ENCODE results near the gene CD3E.

The CD3E gene

GRCh38 chr11:118304568-118305248, at the start of gene CD3E:
Gene CD3E (plus strand): TSS chr11:118304730. CDS start chr11:118304953, 223 bp downstream.
- Histone ChIP-seq H2AFZ (ENCODE audit: low read length) (peak within 1 kb of the TSS; percentile 59), H3K27me3 (replicated peaks; ENCODE audit: insufficient read depth, low read length) (no peaks in the 10 kb centered on the region), H3K4me1 (ENCODE audit: low read length) (peaks cover 10% of the 10 kb centered on the region), H4K20me1 (ENCODE audit: insufficient read depth, low read length) (no peaks in the 10 kb centered on the region), H3K4me3 (ENCODE audit: low read length) (no peak within 1 kb of the TSS), H3K9me2 (replicated peaks; ENCODE audit: insufficient read depth, low read length) (no peaks in the 10 kb centered on the region), H3K4me2 (ENCODE audit: low read depth, low read length) (peak within 1 kb of the TSS; percentile 23; the same call in 1 of the 2 replicates), H3K36me3 (replicated peaks; ENCODE audit: insufficient read depth, low read length) (no peaks in the 10 kb centered on the region), H3K9me3 (replicated peaks; ENCODE audit: insufficient read depth, low read length) (no peaks in the 10 kb centered on the region), H3F3A (ENCODE audit: insufficient read depth, low read length) (no peaks in the 10 kb centered on the region), H3K79me2 (ENCODE audit: low read length) (no peaks in the 10 kb centered on the region), H3K27ac (ENCODE audit: low read length) (no peak within 1 kb of the TSS), H3K9ac (ENCODE audit: low read length) (no peak within 1 kb of the TSS)
- no peak for TF ChIP-seq CTCF (IDR thresholded peaks at IDR 0.05; ENCODE audit: low read length)
- TF ChIP-seq EZH2 (optimal IDR thresholded peaks at IDR 0.05; ENCODE audit: low read depth, low read length): no peak
- TF ChIP-seq EZH2phosphoT487 (IDR thresholded peaks at IDR 0.05; ENCODE audit: low read length): no peak
- peak; percentile 42 for DNase-seq

GRCh38 chr11:118258410-118258809, 46.1 kb upstream of the CD3E start:
- Histone ChIP-seq H3K9me3 (replicated peaks; ENCODE audit: insufficient read depth, low read length) (no peaks in the 10 kb centered on the region), H3K36me3 (replicated peaks; ENCODE audit: insufficient read depth, low read length) (no peaks in the 10 kb centered on the region), H3F3A (ENCODE audit: insufficient read depth, low read length) (peaks cover 3% of the 10 kb centered on the region; the same call in 1 of the 2 replicates), H3K4me2 (ENCODE audit: low read depth, low read length) (no peak overlapping the region), H2AFZ (ENCODE audit: low read length) (no peak overlapping the region), H4K20me1 (ENCODE audit: insufficient read depth, low read length) (no peaks in the 10 kb centered on the region), H3K27ac (ENCODE audit: low read length) (no peak overlapping the region), H3K9ac (ENCODE audit: low read length) (no peak overlapping the region), H3K9me2 (replicated peaks; ENCODE audit: insufficient read depth, low read length) (no peaks in the 10 kb centered on the region), H3K27me3 (replicated peaks; ENCODE audit: insufficient read depth, low read length) (no peaks in the 10 kb centered on the region), H3K4me1 (ENCODE audit: low read length) (peaks cover 11% of the 10 kb centered on the region), H3K79me2 (ENCODE audit: low read length) (no peaks in the 10 kb centered on the region), H3K4me3 (ENCODE audit: low read length) (no peak overlapping the region)
- no peak for TF ChIP-seq EZH2 (optimal IDR thresholded peaks at IDR 0.05; ENCODE audit: low read depth, low read length)
- no peak for TF ChIP-seq EZH2phosphoT487 (IDR thresholded peaks at IDR 0.05; ENCODE audit: low read length)
- TF ChIP-seq CTCF (IDR thresholded peaks at IDR 0.05; ENCODE audit: low read length): peak; percentile 53
- peak; percentile 53 for DNase-seq

GRCh38 chr11:118259138-118259537, 45.4 kb upstream of the CD3E start:
- Histone ChIP-seq H3K36me3 (replicated peaks; ENCODE audit: insufficient read depth, low read length) (no peaks in the 10 kb centered on the region), H3F3A (ENCODE audit: insufficient read depth, low read length) (peaks cover 10% of the 10 kb centered on the region), H4K20me1 (ENCODE audit: insufficient read depth, low read length) (no peaks in the 10 kb centered on the region), H3K79me2 (ENCODE audit: low read length) (no peaks in the 10 kb centered on the region), H3K4me2 (ENCODE audit: low read depth, low read length) (no peak overlapping the region), H3K4me1 (ENCODE audit: low read length) (peaks cover 11% of the 10 kb centered on the region), H2AFZ (ENCODE audit: low read length) (no peak overlapping the region), H3K9me2 (replicated peaks; ENCODE audit: insufficient read depth, low read length) (no peaks in the 10 kb centered on the region), H3K27ac (ENCODE audit: low read length) (no peak overlapping the region), H3K9ac (ENCODE audit: low read length) (no peak overlapping the region), H3K4me3 (ENCODE audit: low read length) (no peak overlapping the region), H3K9me3 (replicated peaks; ENCODE audit: insufficient read depth, low read length) (no peaks in the 10 kb centered on the region), H3K27me3 (replicated peaks; ENCODE audit: insufficient read depth, low read length) (no peaks in the 10 kb centered on the region)
- no peak for DNase-seq
- TF ChIP-seq EZH2phosphoT487 (IDR thresholded peaks at IDR 0.05; ENCODE audit: low read length) (no peak), EZH2 (optimal IDR thresholded peaks at IDR 0.05; ENCODE audit: low read depth, low read length) (no peak), CTCF (IDR thresholded peaks at IDR 0.05; ENCODE audit: low read length) (no peak)
